ENCODE measurements around the gene HDHD5.

- TF ChIP-seq CTCF (IDR thresholded peaks at IDR 0.05) (no peak), EZH2phosphoT487 (IDR thresholded peaks at IDR 0.05) (no peak)
Measured at GRCh38 chr22:17143826-17144225, 15.3 kb downstream of the HDHD5 start.

Measured in neural progenitor cell (in vitro differentiated cells).